ENCODE measurements around the gene CPSF4L. TPM values are rescaled to one million over a fixed set of nuclear protein-coding genes. Genes with fewer than 3 reads are reported as not detected.
A peak's percentile ranks its signal among the peaks of the same experiment; 100 is the strongest.

Gene CPSF4L
- total RNA-seq, 1 experiment from 2014 or later, result not detected

- H3K36me3 ChIP-seq, result peaks cover 17% of the 10 kb centered on the region; the same call in 1 of the 2 replicates
- DNase-seq, result peak; percentile 90
- no peak overlapping the region for H3K4me3 ChIP-seq
- no peaks in the 10 kb centered on the region; the same call in 1 of the 2 replicates for H3K9me3 ChIP-seq
- H3K27me3 ChIP-seq, result no peaks in the 10 kb centered on the region
These were observed 32.9 kb downstream of the CPSF4L start for GRCh38 chr17:73228748-73229236.

- Histone ChIP-seq H3K9me3 (no peaks in the 10 kb centered on the region; the same call in 1 of the 2 replicates), H3K36me3 (peaks cover 19% of the 10 kb centered on the region; the same call in 1 of the 2 replicates), H3K27me3 (no peaks in the 10 kb centered on the region), H3K4me3 (no peak overlapping the region)
- DNase-seq, result no peak
These were observed 33.7 kb downstream of the CPSF4L start for GRCh38 chr17:73227944-73228343.

DNA sequence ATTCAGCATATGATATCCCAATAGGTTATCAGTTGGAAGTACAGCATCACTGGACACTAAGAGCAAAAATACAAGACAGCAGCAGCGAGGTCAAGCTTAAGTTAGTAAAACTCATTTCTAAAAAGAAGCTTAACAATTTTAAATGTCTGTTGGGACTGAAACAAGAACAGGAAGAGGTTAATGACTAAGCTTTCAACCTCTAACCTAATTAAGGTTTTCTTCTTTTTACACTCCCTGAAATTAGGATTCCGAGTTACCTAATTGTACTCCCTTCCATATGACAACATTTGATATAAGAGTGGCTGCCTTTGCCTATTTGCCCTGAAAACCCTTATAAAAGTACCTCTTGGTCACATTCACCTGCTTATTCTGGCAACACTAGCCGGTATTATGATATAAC lies 34.3 kb downstream of the CPSF4L start:
- Histone ChIP-seq H3K36me3 (peaks cover 17% of the 10 kb centered on the region; the same call in 1 of the 2 replicates), H3K27me3 (no peaks in the 10 kb centered on the region), H3K9me3 (no peaks in the 10 kb centered on the region), H3K4me3 (no peak overlapping the region)
- DNase-seq, result no peak

DNA sequence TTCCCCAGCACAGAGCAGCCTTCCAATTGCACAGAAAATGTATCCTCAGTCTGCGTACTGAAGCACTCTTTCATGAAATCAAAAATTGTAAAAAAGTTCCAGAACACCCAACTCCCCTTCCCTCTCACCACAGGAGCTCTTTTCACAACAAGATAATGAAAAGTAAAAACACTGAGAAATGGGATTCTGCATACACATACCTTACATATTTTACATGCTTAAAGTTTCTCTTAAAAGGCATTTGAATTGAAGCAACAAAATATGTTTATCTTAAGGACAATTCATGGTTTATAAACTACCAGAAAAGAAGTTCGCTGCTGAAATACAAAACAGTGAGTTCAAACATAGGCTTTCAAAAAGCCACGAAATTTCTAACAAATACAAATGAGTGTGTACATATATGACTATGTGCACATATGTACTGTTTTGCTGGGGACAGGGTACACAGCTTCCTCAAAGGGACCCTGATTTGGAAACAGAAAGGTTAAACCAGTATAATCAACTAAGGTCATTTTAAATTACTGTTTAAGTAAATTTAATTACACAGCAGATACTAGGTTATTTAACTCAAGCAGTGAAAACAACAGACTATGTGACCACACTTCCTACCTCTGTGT lies 35.0 kb downstream of the CPSF4L start:
- no peaks in the 10 kb centered on the region for H3K27me3 ChIP-seq
- DNase-seq, result no peak
- peaks cover 17% of the 10 kb centered on the region; the same call in 1 of the 2 replicates for H3K36me3 ChIP-seq
- no peaks in the 10 kb centered on the region for H3K9me3 ChIP-seq
- no peak overlapping the region for H3K4me3 ChIP-seq

DNA sequence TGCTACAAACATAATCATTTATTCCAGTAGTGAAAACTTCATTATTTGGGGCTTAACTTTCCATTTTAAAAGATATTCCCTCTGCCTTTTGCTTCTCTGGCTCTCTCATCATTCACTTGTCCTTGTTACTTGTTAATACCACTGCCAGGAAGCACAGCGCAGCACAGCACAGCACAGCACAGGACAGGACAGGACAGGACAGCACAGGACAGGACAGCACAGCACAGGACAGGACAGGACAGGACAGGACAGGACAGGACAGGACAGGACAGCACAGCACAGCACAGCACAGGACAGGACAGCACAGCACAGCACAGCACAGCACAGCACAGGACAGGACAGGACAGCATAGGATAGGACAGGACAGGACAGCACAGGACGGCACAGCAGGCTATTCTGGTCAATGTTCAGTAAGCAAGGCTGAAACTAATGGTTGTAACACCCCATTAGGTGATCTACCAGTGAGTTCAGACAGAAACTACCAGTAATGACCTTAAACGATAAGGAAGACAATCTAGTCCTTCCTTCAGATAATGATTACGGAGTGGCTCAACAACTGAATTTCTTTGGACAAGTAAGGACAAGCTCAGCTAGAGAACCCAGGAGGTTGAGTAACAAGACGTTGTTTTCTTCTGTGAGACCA lies 36.9 kb downstream of the CPSF4L start:
- Histone ChIP-seq H3K9me3 (no peaks in the 10 kb centered on the region), H3K27me3 (no peaks in the 10 kb centered on the region), H3K4me3 (no peak overlapping the region), H3K36me3 (peaks cover 15% of the 10 kb centered on the region)
- DNase-seq, result no peak

DNA sequence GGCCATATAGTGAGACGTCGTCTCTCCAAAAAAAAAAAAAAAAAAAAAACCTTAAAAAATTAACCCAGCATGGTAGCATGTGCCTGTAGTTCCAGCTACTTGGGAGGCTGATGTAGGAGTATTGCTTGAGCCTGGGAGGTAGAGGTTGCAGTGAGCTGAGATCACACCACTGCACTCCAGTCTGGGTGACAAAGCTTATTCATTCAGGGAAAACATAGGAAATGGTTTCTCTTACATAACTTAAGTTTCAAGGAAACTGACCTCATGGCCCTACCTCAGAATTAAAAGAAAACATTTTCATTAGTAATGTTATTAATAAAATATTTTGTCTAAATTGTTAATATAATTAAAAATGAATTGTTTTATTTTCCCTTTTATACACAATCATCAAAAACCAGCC lies 37.4 kb downstream of the CPSF4L start:
- peaks cover 14% of the 10 kb centered on the region for H3K36me3 ChIP-seq

GRCh38 chr17:73223626-73224230 lies 38.0 kb downstream of the CPSF4L start:
- Histone ChIP-seq H3K27me3 (no peaks in the 10 kb centered on the region), H3K9me3 (no peaks in the 10 kb centered on the region), H3K36me3 (peaks cover 12% of the 10 kb centered on the region), H3K4me3 (no peak overlapping the region)
- no peak for DNase-seq

More for the DNA sequence above, 37.4 kb downstream of the CPSF4L start:
- H3K27me3 ChIP-seq, result no peaks in the 10 kb centered on the region
- no peaks in the 10 kb centered on the region for H3K9me3 ChIP-seq
- H3K4me3 ChIP-seq, result no peak overlapping the region
- DNase-seq, result no peak

GRCh38 chr17:73215447-73215846 lies 46.2 kb downstream of the CPSF4L start:
- DNase-seq, result no peak
- Histone ChIP-seq H3K27me3 (no peaks in the 10 kb centered on the region), H3K9me3 (no peaks in the 10 kb centered on the region), H3K36me3 (peaks cover 11% of the 10 kb centered on the region; the same call in 1 of the 2 replicates), H3K4me3 (no peak overlapping the region)

DNA sequence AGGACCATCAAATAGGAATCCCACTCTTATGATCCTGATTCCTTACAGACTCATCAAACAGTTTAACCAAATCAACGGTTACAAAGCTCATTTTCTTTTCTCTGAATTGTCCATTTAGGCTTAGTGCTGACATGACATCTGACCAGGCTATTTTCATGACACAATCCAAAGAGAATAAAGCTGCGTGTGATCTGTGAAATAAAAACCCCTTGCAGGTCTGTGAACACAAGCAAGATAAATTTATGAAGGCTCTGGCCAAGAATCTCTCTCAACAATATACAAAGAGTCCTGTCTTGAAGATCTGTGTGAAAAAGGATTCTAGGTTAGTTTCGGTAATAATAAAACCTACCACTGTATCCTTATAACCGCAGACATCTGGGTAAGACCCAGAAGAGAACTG lies 46.8 kb downstream of the CPSF4L start:
- Histone ChIP-seq H3K36me3 (peaks cover 15% of the 10 kb centered on the region), H3K4me3 (no peak overlapping the region), H3K9me3 (no peaks in the 10 kb centered on the region), H3K27me3 (no peaks in the 10 kb centered on the region)
- DNase-seq, result no peak

- Histone ChIP-seq H3K9me3 (no peaks in the 10 kb centered on the region), H3K36me3 (peaks cover 23% of the 10 kb centered on the region), H3K27me3 (no peaks in the 10 kb centered on the region), H3K4me3 (no peak overlapping the region)
- DNase-seq, result no peak
These were observed 47.7 kb downstream of the CPSF4L start for GRCh38 chr17:73214008-73214407.

- Histone ChIP-seq H3K9me3 (no peaks in the 10 kb centered on the region), H3K36me3 (peaks cover 38% of the 10 kb centered on the region), H3K4me3 (no peak overlapping the region), H3K27me3 (no peaks in the 10 kb centered on the region)
- DNase-seq, result no peak
These were observed 49.9 kb downstream of the CPSF4L start for GRCh38 chr17:73211745-73212144.

DNA sequence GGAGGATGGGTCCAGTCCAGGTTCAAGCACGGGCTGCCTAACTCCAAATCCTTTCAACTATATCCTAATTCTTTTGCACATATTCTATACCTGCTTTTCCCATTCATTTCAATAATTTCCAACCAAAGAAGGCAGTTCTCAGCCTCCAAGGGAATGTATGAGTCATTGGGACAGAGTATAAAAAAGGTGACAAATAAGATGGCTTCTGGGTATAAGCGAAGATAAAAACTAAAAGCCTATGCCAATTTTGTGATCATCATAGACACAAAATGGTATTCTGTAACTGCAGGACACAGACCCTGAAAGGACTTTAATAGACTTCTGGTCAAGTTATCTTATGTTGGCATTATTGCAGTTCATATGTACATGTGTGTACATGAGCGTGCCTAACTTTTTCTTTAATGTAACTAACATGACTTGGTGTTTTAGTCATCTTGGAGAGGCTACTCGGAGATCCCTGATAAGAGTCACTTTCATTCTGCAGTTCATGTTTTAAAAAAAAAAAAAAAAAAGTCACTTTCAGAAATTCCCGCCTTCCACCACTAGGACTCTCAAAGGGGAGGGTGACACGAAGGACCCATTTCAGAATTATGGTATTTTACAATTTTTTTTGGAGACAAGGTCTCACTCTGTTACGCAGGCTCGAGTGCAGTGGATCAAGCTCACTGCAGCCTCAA lies 51.5 kb downstream of the CPSF4L start:
- peaks cover 50% of the 10 kb centered on the region for H3K36me3 ChIP-seq
- no peak overlapping the region for H3K4me3 ChIP-seq
- no peak for DNase-seq
- H3K9me3 ChIP-seq, result no peaks in the 10 kb centered on the region
- H3K27me3 ChIP-seq, result no peaks in the 10 kb centered on the region

DNA sequence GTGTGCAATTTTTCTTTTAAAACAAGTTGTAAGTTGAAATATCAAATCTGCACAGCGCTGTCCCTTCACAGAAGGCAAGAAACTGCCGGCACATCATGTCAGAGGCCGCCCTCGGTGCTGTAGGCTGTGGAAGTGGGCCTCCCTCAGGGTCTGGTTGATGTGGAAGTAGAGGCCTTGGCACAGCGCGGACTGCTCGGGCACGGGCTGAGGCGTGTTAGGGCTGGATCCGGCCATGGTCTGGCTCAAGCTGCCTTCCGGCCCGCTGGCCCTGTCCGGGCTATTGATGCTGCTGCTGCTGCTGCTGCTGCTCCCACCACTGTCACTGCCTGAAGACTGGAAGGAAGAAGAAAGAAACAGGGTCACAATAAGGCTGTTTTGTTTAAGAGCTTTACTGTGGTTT lies 52.2 kb downstream of the CPSF4L start:
- Histone ChIP-seq H3K4me3 (no peak overlapping the region), H3K27me3 (no peaks in the 10 kb centered on the region), H3K36me3 (peaks cover 55% of the 10 kb centered on the region), H3K9me3 (no peaks in the 10 kb centered on the region)
- no peak for DNase-seq

- Histone ChIP-seq H3K27me3 (no peaks in the 10 kb centered on the region), H3K4me3 (no peak overlapping the region), H3K9me3 (no peaks in the 10 kb centered on the region), H3K36me3 (peaks cover 63% of the 10 kb centered on the region)
- DNase-seq, result no peak
These were observed 53.4 kb downstream of the CPSF4L start for GRCh38 chr17:73208139-73208827.

GRCh38 chr17:73205459-73205961 lies 56.2 kb downstream of the CPSF4L start:
- Histone ChIP-seq H3K4me3 (no peak overlapping the region), H3K9me3 (no peaks in the 10 kb centered on the region), H3K27me3 (no peaks in the 10 kb centered on the region), H3K36me3 (peaks cover 90% of the 10 kb centered on the region)
- no peak for DNase-seq

GRCh38 chr17:73203788-73204479 lies 57.7 kb downstream of the CPSF4L start:
- Histone ChIP-seq H3K9me3 (no peaks in the 10 kb centered on the region), H3K27me3 (no peaks in the 10 kb centered on the region), H3K4me3 (no peak overlapping the region), H3K36me3 (peaks cover 93% of the 10 kb centered on the region)
- DNase-seq, result no peak

All from MG63 (cell line).